Loucy (cell line): Measurements from ENCODE around the gene RPN1.

Experiments
- EZH2phosphoT487 ChIP-seq: fragments of 200-600 bp; IDR thresholded peaks from 2 replicates; pipeline ENCODE4 v1.6.1; 2018; ENCODE audit warnings: antibody characterized with exemption, mild to moderate bottlenecking, moderate library complexity, borderline replicate concordance
- TF ChIP-seq, protein P1 (sequence below): fragments of 200-600 bp; sonication (generic); conservative IDR thresholded peaks from 2 replicates; pipeline ENCODE4 v1.5.1; 2014; ENCODE audit warnings: mild to moderate bottlenecking, antibody characterized with exemption, low read length

DNA sequence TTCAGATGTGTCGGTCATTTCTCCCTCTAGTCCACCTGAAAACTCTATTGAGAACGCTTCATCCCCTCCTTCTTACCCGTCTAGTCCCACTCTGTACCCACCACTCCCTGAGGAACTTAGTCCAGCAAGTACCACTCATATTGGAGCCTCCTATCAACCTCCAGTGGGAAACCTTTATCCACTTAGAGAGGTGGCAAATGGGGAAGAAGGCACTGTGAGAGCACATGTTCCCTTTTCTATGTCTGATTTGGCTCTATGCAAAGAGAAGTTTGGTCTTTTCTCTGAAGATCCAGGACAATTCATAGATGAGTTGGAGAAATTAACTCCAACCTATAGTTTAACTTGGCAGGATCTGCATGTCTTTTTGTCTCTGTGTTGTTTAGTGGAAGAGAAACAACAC lies 17.0 kb upstream of the RPN1 start:
- TF ChIP-seq, protein P1, sequence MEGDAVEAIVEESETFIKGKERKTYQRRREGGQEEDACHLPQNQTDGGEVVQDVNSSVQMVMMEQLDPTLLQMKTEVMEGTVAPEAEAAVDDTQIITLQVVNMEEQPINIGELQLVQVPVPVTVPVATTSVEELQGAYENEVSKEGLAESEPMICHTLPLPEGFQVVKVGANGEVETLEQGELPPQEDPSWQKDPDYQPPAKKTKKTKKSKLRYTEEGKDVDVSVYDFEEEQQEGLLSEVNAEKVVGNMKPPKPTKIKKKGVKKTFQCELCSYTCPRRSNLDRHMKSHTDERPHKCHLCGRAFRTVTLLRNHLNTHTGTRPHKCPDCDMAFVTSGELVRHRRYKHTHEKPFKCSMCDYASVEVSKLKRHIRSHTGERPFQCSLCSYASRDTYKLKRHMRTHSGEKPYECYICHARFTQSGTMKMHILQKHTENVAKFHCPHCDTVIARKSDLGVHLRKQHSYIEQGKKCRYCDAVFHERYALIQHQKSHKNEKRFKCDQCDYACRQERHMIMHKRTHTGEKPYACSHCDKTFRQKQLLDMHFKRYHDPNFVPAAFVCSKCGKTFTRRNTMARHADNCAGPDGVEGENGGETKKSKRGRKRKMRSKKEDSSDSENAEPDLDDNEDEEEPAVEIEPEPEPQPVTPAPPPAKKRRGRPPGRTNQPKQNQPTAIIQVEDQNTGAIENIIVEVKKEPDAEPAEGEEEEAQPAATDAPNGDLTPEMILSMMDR, result no peak
- TF ChIP-seq EZH2phosphoT487, result no peak
